Mucosa of rectum (tissue), 2 donors: ENCODE measurements around the gene ANKS1A.
"Not testable (repeated sequence)": the region's sequence is repeated elsewhere in the genome, so short reads cannot be mapped to it uniquely, and the experiment has no call there.

Experiments
- H3K27ac ChIP-seq, 2 donors: one replicate each; pipeline ENCODE4 v1.7.0; 2013; ENCODE audit warnings: inconsistent platforms in 2 of 2, low read depth in 2 of 2, low read length in 2 of 2
- H3K27me3 ChIP-seq, 2 donors: one replicate each; pipeline ENCODE4 v1.7.0; 2013; ENCODE audit warnings: low read length in 2 of 2; ENCODE audit not compliant: control insufficient read depth in 2 of 2, insufficient read depth in 2 of 2
- H3K36me3 ChIP-seq, 2 donors: one replicate each; pipeline ENCODE4 v1.7.0; 2013; ENCODE audit warnings: low read length in 2 of 2; ENCODE audit not compliant: control insufficient read depth in 2 of 2, insufficient read depth in 2 of 2
- H3K4me1 ChIP-seq, 2 donors: one replicate each; pipeline ENCODE4 v1.7.0; 2013; ENCODE audit warnings: low read length in 2 of 2, mild to moderate bottlenecking in 1 of 2; ENCODE audit not compliant: control insufficient read depth in 2 of 2, insufficient read depth in 2 of 2
- H3K4me3 ChIP-seq, 2 donors: one replicate each; pipeline ENCODE4 v1.7.0; 2013; ENCODE audit warnings: low read length in 2 of 2
- H3K9ac ChIP-seq, 2 donors: one replicate each; pipeline ENCODE4 v1.7.0; 2013; ENCODE audit warnings: low read length in 2 of 2, low read depth in 1 of 2, mild to moderate bottlenecking in 1 of 2
- H3K9me3 ChIP-seq, 2 donors: one replicate each; pipeline ENCODE4 v1.7.0; 2013; ENCODE audit warnings: low read length in 2 of 2; ENCODE audit not compliant: control insufficient read depth in 2 of 2
- donor health status: healthy.
- donor health status: Normal muscosa, but diverticular disease.

ANKS1A gene

DNA sequence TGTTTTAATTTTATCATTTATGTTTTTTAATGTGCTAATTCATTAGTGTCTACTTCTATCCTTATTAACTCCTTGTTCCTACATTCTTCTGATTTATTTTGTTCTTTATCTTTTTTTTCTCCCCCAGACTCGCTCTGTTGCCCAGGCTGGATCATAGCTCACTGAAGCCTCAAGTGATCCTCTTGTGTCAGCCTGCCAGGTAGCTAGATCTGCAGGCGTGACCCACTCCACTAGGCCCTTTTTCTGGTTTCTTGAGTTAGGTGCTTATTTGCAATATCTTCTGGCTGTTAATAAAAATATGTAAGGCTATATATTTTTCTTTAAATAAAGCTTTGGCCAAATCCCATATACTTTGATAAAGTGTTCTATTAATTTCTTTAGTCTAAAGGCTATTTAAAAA is 4.1 kb upstream of the ANKS1A start:
- peaks cover 2 to 9% of the 10 kb centered on the region in 2 donors for H3K36me3 ChIP-seq

DNA sequence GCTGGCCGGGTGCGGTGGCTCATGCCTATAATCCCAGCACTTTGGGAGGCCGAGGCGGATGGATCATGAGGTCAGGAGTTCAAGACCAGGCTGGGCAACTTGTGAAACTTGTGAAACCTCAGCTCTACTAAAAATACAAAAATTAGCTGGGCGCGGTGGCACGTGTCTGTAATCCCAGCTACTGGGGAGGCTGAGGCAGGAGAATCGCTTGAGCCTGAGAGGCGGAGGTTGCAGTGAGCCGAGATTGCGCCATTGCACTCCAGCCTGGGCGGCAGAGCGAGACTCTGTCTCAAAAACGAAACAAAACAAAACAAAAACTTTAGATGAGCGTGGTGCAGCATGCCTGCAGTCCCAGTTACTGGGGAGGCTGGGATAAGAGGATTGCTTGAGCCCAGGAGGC is 3.2 kb upstream of the ANKS1A start:
- peaks cover 6 to 14% of the 10 kb centered on the region in 2 donors for H3K4me1 ChIP-seq
- H3K4me3 ChIP-seq, H3K27me3 ChIP-seq, H3K9me3 ChIP-seq, H3K36me3 ChIP-seq, H3K9ac ChIP-seq, H3K27ac ChIP-seq: not testable (repeated sequence)

More for the DNA sequence above, 4.1 kb upstream of the ANKS1A start:
- Histone ChIP-seq H3K4me1 (peaks cover 3 to 7% of the 10 kb centered on the region in 2 donors), H3K27me3 (no peaks in the 10 kb centered on the region), H3K9ac (no peak overlapping the region), H3K27ac (no peak overlapping the region), H3K9me3 (no peaks in the 10 kb centered on the region), H3K4me3 (no peak overlapping the region)

DNA sequence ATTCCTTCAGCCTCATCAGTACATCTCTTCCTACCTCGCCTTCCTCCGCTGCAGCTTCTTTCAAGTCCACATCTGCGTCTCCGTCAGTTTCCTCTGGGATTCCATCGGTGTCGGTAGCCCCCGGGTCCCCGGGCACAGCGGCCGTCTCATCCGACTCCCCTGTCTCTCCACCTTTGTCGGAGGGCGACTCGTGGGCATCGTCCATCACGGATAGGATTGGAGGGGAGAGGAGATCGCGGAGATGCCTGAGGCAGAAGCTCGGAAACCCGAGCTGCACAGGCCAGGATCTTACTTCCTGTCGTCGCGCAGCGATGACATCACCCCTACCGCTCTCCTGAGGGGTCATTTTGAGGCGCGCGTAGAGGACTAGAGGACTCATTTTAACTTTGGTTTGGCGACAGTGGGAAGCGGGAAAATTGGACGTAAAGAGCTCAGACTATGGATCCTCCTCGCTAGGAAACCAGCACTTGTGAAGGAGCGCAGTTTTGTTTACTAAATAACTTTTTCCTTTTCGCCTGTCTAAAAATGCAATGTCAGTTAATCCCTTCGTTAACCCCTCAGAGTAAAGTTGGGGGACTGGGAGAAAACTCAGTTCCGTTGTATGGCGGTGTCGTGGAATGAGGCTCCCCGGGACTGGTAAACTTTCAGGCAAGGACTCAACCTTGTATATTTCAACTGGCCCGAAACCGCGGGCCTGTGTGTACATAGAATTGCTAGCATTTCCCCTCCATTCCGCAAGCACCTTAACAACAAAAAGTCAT is 1.1 kb upstream of the ANKS1A start, which contains the start of gene TAF11:
TAF11 (minus strand) TSS at position 290 of the 761 bp plus-strand sequence; CDS start at position 205, 85 bp downstream.
- Histone ChIP-seq H3K4me3 (peak within 1 kb of the TSS; percentile 90 to 99), H3K4me1 (peaks cover 6 to 19% of the 10 kb centered on the region in 2 donors), H3K9me3 (no peaks in the 10 kb centered on the region), H3K9ac (peak within 1 kb of the TSS; percentile 88 to 97), H3K36me3 (peaks cover 0 to 3% of the 10 kb centered on the region in 2 donors), H3K27ac (peak within 1 kb of the TSS; percentile 90 to 93), H3K27me3 (no peaks in the 10 kb centered on the region)

- Histone ChIP-seq H3K27me3 (no peaks in the 10 kb centered on the region), H3K4me3 (peak overlapping the region; percentile 90 to 99), H3K4me1 (peaks cover 6 to 19% of the 10 kb centered on the region in 2 donors), H3K9ac (peak overlapping the region; percentile 88 to 97), H3K9me3 (no peaks in the 10 kb centered on the region), H3K27ac (peak overlapping the region; percentile 90 to 93), H3K36me3 (peaks cover 0 to 3% of the 10 kb centered on the region in 2 donors)
Observed at GRCh38 chr6:34888514-34888856, 570 bp upstream of the ANKS1A start.

DNA sequence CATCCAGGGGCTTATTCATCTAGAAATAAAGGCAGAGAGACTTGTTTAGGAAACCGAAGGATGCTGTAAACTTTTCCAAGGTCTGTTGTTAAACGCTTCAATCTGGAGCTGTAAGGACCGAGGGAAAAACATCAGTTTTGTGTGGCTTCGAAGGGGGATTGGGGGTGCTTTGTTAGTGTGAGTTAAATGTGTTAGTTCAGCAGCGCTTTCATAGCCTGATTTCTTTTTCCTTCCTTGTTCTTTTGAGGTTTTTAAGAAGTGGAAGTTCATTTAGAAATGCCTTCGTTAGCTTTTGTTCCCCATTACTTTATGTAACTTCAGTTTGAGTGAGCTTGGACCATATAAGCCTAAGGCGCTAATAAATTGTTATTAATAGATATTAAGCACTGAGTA is 1.5 kb downstream of the ANKS1A start:
- Histone ChIP-seq H3K27ac (peak overlapping the region in 1 of 2 donors; percentile 38), H3K9me3 (no peaks in the 10 kb centered on the region), H3K36me3 (no peaks in the 10 kb centered on the region), H3K27me3 (no peaks in the 10 kb centered on the region), H3K4me3 (peak overlapping the region; percentile 90 to 99), H3K9ac (peak overlapping the region; percentile 32 to 88), H3K4me1 (peaks cover 6 to 19% of the 10 kb centered on the region in 2 donors)

GRCh38 chr6:34891296-34891695 is 2.2 kb downstream of the ANKS1A start:
- H3K27ac ChIP-seq, result no peak overlapping the region
- H3K9me3 ChIP-seq, result no peaks in the 10 kb centered on the region
- peak overlapping the region in 1 of 2 donors; percentile 4 for H3K4me3 ChIP-seq
- peaks cover 6 to 19% of the 10 kb centered on the region in 2 donors for H3K4me1 ChIP-seq
- no peaks in the 10 kb centered on the region for H3K27me3 ChIP-seq
- no peak overlapping the region for H3K9ac ChIP-seq
- H3K36me3 ChIP-seq, result no peaks in the 10 kb centered on the region

GRCh38 chr6:34894693-34895092 is 5.6 kb downstream of the ANKS1A start:
- Histone ChIP-seq H3K4me3 (no peak overlapping the region), H3K9me3 (no peaks in the 10 kb centered on the region), H3K27ac (no peak overlapping the region), H3K9ac (no peak overlapping the region), H3K36me3 (no peaks in the 10 kb centered on the region), H3K27me3 (no peaks in the 10 kb centered on the region), H3K4me1 (peaks cover 3 to 11% of the 10 kb centered on the region in 2 donors)

- Histone ChIP-seq H3K4me3 (no peak overlapping the region), H3K36me3 (no peaks in the 10 kb centered on the region), H3K27me3 (no peaks in the 10 kb centered on the region), H3K9ac (no peak overlapping the region), H3K27ac (no peak overlapping the region), H3K9me3 (no peaks in the 10 kb centered on the region), H3K4me1 (no peaks in the 10 kb centered on the region)
Observed at GRCh38 chr6:34897130-34897529, 8.1 kb downstream of the ANKS1A start.

DNA sequence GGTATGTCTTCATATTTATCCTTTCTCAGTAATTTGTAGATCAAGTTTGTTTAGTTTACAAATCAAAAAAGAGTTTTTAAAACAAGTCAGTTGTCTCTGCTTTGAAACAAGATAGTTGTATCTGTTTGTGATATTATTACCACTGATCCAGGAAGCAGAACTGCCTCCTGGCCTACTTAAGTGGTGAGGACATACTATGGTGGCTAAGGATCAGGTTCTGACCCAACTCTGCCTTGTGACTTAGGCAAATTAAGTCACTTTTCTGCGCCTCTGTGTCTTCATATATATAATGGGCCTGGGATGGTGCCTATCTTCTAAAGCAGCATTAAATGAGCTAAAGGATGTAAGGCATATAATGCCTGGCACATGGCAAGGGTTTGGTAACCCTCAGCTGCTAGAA is 8.7 kb downstream of the ANKS1A start:
- no peaks in the 10 kb centered on the region for H3K4me1 ChIP-seq
- H3K4me3 ChIP-seq, result no peak overlapping the region
- no peaks in the 10 kb centered on the region for H3K9me3 ChIP-seq
- H3K36me3 ChIP-seq, result no peaks in the 10 kb centered on the region
- H3K27me3 ChIP-seq, result no peaks in the 10 kb centered on the region
- no peak overlapping the region for H3K9ac ChIP-seq
- H3K27ac ChIP-seq, result no peak overlapping the region

DNA sequence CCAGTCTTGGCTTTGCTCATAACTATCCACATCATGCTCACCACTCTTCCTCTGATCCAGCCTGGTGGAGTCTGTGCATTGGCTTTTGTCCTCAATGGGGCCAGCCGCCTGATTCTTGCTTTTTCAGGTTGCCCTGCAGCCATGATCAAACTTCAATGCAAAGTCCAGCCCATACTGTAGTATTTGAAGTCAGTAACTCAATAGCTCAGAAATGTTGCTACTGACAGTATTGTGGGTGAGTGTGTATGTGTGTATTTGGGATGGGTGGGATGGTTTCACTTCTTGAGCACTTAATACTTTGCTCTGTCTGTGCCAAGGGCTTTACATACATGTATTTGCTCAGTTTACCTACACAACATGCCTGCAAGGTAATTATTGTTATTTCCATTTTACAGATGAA is 10.7 kb downstream of the ANKS1A start:
- not testable (repeated sequence) for H3K36me3 ChIP-seq, H3K9me3 ChIP-seq, H3K27ac ChIP-seq, H3K9ac ChIP-seq, H3K4me3 ChIP-seq, H3K4me1 ChIP-seq, H3K27me3 ChIP-seq
